ENCODE measurements around the gene IPO5.

- TF ChIP-seq POLR2A (IDR thresholded peaks at IDR 0.05) (no peak), CTCF (IDR thresholded peaks at IDR 0.05) (no peak)
Observed at GRCh38 chr13:97967948-97968347, 14.5 kb downstream of the IPO5 start.
